K562 (cell line): ENCODE measurements around the gene PSMA4. TPM values are rescaled to one million over a fixed set of nuclear protein-coding genes. Genes with fewer than 3 reads are reported as not detected.

Experiments
- CEBPG ChIP-seq, 3 experiments: fragments of 200-800 bp in 1 of 3; sonication (Bioruptor generic) in 1 of 3; sonication (generic) in 1 of 3; formaldehyde crosslinking in 1 of 3; IDR thresholded peaks in 2 of 3; conservative IDR thresholded peaks in 1 of 3; 2 replicates each; pipeline versions ENCODE4 v1.6.1 to v1.8.0; 2016 to 2022; ENCODE audit warnings: missing compliant biosample characterization in 2 of 3, missing genetic modification characterization in 2 of 3, mild to moderate bottlenecking in 1 of 3, missing genetic modification reagents in 1 of 3
- CREBBP ChIP-seq: IDR thresholded peaks from one replicate; pipeline ENCODE4 v1.6.1; 2012; ENCODE audit warnings: low read depth, mild to moderate bottlenecking, control low read depth, inconsistent platforms, low read length
- E2F8 ChIP-seq: fragments of 450-650 bp; IDR thresholded peaks from 2 replicates; pipeline ENCODE4 v1.7.1; 2018; ENCODE audit warnings: mild to moderate bottlenecking, low read depth; ENCODE audit not compliant: partially characterized antibody
- ETV5 ChIP-seq: sonication (generic); formaldehyde crosslinking; IDR thresholded peaks from 2 replicates; pipeline ENCODE4 v1.4.0; 2020; ENCODE audit warnings: low read depth, mild to moderate bottlenecking, missing genetic modification reagents
- HIVEP1 ChIP-seq: fragments of 250-450 bp; sonication (Bioruptor Pico); IDR thresholded peaks from 2 replicates; pipeline ENCODE4 v1.4.0; 2020; ENCODE audit warnings: mild to moderate bottlenecking
- HNRNPK ChIP-seq: fragments of 200-400 bp; formaldehyde crosslinking; IDR thresholded peaks from one replicate; pipeline ENCODE4 v1.6.1; 2018; ENCODE audit warnings: mild to moderate bottlenecking, low read depth, low read length; ENCODE audit not compliant: poor library complexity, severe bottlenecking
- HSF4 ChIP-seq: fragments of 250-450 bp; sonication (Bioruptor Pico); IDR thresholded peaks from 2 replicates; pipeline ENCODE4 v2.1.2; 2022; ENCODE audit warnings: mild to moderate bottlenecking, moderate library complexity, borderline replicate concordance
- MTA1 ChIP-seq: fragments of 450-650 bp; IDR thresholded peaks from 2 replicates; pipeline ENCODE4 v1.6.1; 2017; ENCODE audit warnings: borderline replicate concordance
- MYBL2 ChIP-seq, 2 experiments: fragments of 450-650 bp in 1 of 2; sonication (generic) in 1 of 2; formaldehyde crosslinking in 1 of 2; IDR thresholded peaks; 2 replicates each; pipeline versions ENCODE4 v1.6.1 to v1.8.1; 2017 to 2022; ENCODE audit warnings: borderline replicate concordance in 1 of 2, inconsistent platforms in 1 of 2, low read depth in 1 of 2, mild to moderate bottlenecking in 1 of 2, missing genetic modification reagents in 1 of 2, moderate library complexity in 1 of 2
- RUNX1 ChIP-seq: sonication (generic); IDR thresholded peaks from 2 replicates; pipeline ENCODE4 v1.6.1; 2016; ENCODE audit warnings: antibody characterized with exemption, low read depth
- SIN3A ChIP-seq, 2 experiments: fragments of 150-350 bp in 1 of 2; IDR thresholded peaks; 2 replicates each; pipeline ENCODE4 v1.6.1; 2011 to 2016; ENCODE audit warnings: borderline replicate concordance in 2 of 2, low read depth in 2 of 2, low read length in 2 of 2, mild to moderate bottlenecking in 2 of 2, moderate library complexity in 2 of 2; ENCODE audit not compliant: control insufficient read depth in 1 of 2
- THRB ChIP-seq: fragments of 450-650 bp; formaldehyde crosslinking; conservative IDR thresholded peaks from 2 replicates; pipeline ENCODE4 v1.4.0; 2022; ENCODE audit warnings: mild to moderate bottlenecking, missing genetic modification characterization
- ZNF239 ChIP-seq: fragments of 250-450 bp; sonication (Bioruptor Pico); IDR thresholded peaks from 2 replicates; pipeline ENCODE4 v1.4.0; 2020; ENCODE audit warnings: mild to moderate bottlenecking
- ZNF445 ChIP-seq: fragments of 250-450 bp; sonication (Bioruptor Pico); IDR thresholded peaks from 2 replicates; pipeline ENCODE4 v1.4.0; 2020; ENCODE audit warnings: low read depth, mild to moderate bottlenecking, moderate library complexity
- ZNF449 ChIP-seq: fragments of 250-450 bp; sonication (Bioruptor Pico); IDR thresholded peaks from 2 replicates; pipeline ENCODE4 v1.8.0; 2022; ENCODE audit warnings: moderate library complexity, mild to moderate bottlenecking, inconsistent platforms
- ZNF511 ChIP-seq: sonication (generic); formaldehyde crosslinking; IDR thresholded peaks from 2 replicates; pipeline ENCODE4 v1.8.0; 2022; ENCODE audit warnings: mild to moderate bottlenecking, missing genetic modification reagents
- ZNF589 ChIP-seq: fragments of 200-800 bp; sonication (Bioruptor generic); IDR thresholded peaks from 2 replicates; pipeline ENCODE4 v1.6.1; 2016; ENCODE audit warnings: low read depth, missing genetic modification characterization, missing compliant biosample characterization
- polyA plus RNA-seq, 8 experiments: library from polyadenylated mRNA; depleted of rRNA in 4 of 8; stranded (reverse) in 5 of 8; unstranded in 3 of 8; fragments of >200 nt; fragmentation: Nextera tagmentation in 2 of 8; fragmentation: Illumina TruSeq in 1 of 8; extraction: Ambion mirVana in 2 of 8; extraction: Trizol in 1 of 8; gene quantifications; 2 replicates each; pipeline versions ENCODE4 v1.2.1 to v1.2.3, GENCODE V29; 2011 to 2014; ENCODE audit warnings: inconsistent platforms in 1 of 8, missing spikeins in 1 of 8
- total RNA-seq, 7 experiments: library from RNA; depleted of rRNA in 6 of 7; stranded (reverse); fragments of >200 nt in 6 of 7; fragmentation: Illumina TruSeq in 2 of 7; extraction: Trizol in 2 of 7; gene quantifications; 2 replicates each; pipeline versions ENCODE4 v1.2.1 to v1.2.3, GENCODE V29; 2011 to 2021; ENCODE audit warnings: low replicate concordance in 1 of 7
- TF ChIP-seq, protein P1 (sequence below): sonication (generic); IDR thresholded peaks from 2 replicates; pipeline ENCODE4 v1.6.1; 2016

PSMA4 gene
- total and polyA plus RNA-seq, 9 of the 15 experiments (the other 6 are each of a cell fraction or from before 2014, with no cell fraction given), result 304 to 1,857 (median 666) TPM

- no peak for TF ChIP-seq E2F8
- no peak for TF ChIP-seq HIVEP1 (CRISPR knock-in tag)
- TF ChIP-seq CREBBP, result no peak
- TF ChIP-seq ZNF445 (CRISPR knock-in tag), result no peak
- no peak for TF ChIP-seq THRB (CRISPR knock-in tag)
- no peak for TF ChIP-seq RUNX1
- TF ChIP-seq, protein P1, sequence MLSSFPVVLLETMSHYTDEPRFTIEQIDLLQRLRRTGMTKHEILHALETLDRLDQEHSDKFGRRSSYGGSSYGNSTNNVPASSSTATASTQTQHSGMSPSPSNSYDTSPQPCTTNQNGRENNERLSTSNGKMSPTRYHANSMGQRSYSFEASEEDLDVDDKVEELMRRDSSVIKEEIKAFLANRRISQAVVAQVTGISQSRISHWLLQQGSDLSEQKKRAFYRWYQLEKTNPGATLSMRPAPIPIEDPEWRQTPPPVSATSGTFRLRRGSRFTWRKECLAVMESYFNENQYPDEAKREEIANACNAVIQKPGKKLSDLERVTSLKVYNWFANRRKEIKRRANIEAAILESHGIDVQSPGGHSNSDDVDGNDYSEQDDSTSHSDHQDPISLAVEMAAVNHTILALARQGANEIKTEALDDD, result no peak
- TF ChIP-seq CEBPG (CRISPR knock-in tag; IDR thresholded peaks at IDR 0.05), result no peak
- TF ChIP-seq CEBPG (tag; conservative IDR thresholded peaks at IDR 0.05 in 1 of 2, IDR thresholded peaks at IDR 0.05 in 1 of 2), result no peak
- TF ChIP-seq HNRNPK, result no peak
- TF ChIP-seq ZNF239 (CRISPR knock-in tag), result no peak
- TF ChIP-seq ETV5 (CRISPR knock-in tag), result peak; percentile 80; the same call in 1 of the 2 replicates
- 0 out of 4 replicates have a peak, but pooled peaks of 1 of the 2 experiments have one; percentile 40 for TF ChIP-seq SIN3A (IDR thresholded peaks at IDR 0.05; ENCODE audit: borderline replicate concordance in 2 of 2, control insufficient read depth in 1 of 2, low read depth in 2 of 2, low read length in 2 of 2)
- no peak for TF ChIP-seq MYBL2 (IDR thresholded peaks at IDR 0.05; ENCODE audit: low read depth)
- TF ChIP-seq MYBL2 (CRISPR knock-in tag; IDR thresholded peaks at IDR 0.05; ENCODE audit: borderline replicate concordance), result no peak
- no peak for TF ChIP-seq ZNF511 (CRISPR knock-in tag)
- TF ChIP-seq HSF4, result no peak
- no peak for TF ChIP-seq ZNF589 (CRISPR knock-in tag)
- TF ChIP-seq ZNF449 (CRISPR knock-in tag), result no peak
- TF ChIP-seq MTA1, result peak; percentile 69; the same call in 1 of the 2 replicates
Observed at GRCh38 chr15:78565097-78565950, 25.1 kb downstream of the PSMA4 start, which contains the start of gene CHRNA5 (continued).
